K562 (cell line): ENCODE measurements around the gene PLIN5. TPM values are rescaled to one million over a fixed set of nuclear protein-coding genes. Genes with fewer than 3 reads are reported as not detected.

Experiments used
- ATAC-seq: fragments of 200-7000 bp; cut with Tn5 transposase; 3 replicates; pipeline ENCODE4 v1.9.1; 2020; ENCODE audit warnings: moderate library complexity
- BruUV-seq: library from RNA; stranded (reverse); fragments of 400-500 nt; replicated peaks from 2 replicates; lab custom pipeline; 2021; lab: Mats Ljungman, UMichigan
- CTCF ChIA-PET: fragments of 300-600 bp; formaldehyde crosslinking; extraction: SDS; loops from one replicate; lab custom pipeline; 2021; ENCODE audit warnings: low intra/inter-chr PET ratio; lab: Yijun Ruan, JAX
- POLR2A ChIA-PET: fragments of 300-600, 350-650 bp; sonication (Branson Sonifier 250); formaldehyde crosslinking; extraction: SDS; loops from one replicate; lab custom pipeline; 2021; ENCODE audit warnings: antibody characterized with exemption, inconsistent platforms; lab: Yijun Ruan, JAX
- DNase-seq, 4 experiments: peaks; one replicate each; pipeline versions ENCODE4 v3.0.0 to v3.0.0-alpha.2; 2011 to 2018; ENCODE audit warnings: low spot score in 3 of 4, mixed read lengths in 3 of 4; ENCODE audit errors: extremely low read depth in 1 of 4
- FAIRE-seq: peaks from 2 replicates; lab custom pipeline; 2011; peaks lifted over from hg19 to GRCh38; lab: Jason Lieb, UNC
- H2AFZ ChIP-seq: 2 replicates; pipeline ENCODE4 v1.6.0; 2011; ENCODE audit warnings: low read depth, low read length, control low read depth, inconsistent platforms
- H3K27ac ChIP-seq: fragments of 200-600 bp; 3 replicates; pipeline ENCODE4 v1.8.0; 2011; ENCODE audit warnings: low read depth, mild to moderate bottlenecking, control low read depth, inconsistent platforms, low read length, moderate library complexity, mixed read lengths; ENCODE audit errors: extremely low read depth
- H3K27me3 ChIP-seq, 2 experiments: fragments of 300-600 bp in 1 of 2; 2 replicates in 1 of 2; 3 replicates in 1 of 2; pipeline versions ENCODE4 v1.6.0 to v1.8.0; 2011; ENCODE audit warnings: inconsistent platforms in 2 of 2, low read length in 2 of 2, mild to moderate bottlenecking in 1 of 2, mixed read lengths in 1 of 2, moderate library complexity in 1 of 2; ENCODE audit not compliant: control insufficient read depth in 2 of 2, insufficient read depth in 2 of 2
- H3K36me3 ChIP-seq: fragments of 300-600 bp; 3 replicates; pipeline ENCODE4 v1.8.0; 2011; ENCODE audit warnings: mild to moderate bottlenecking, low read length, inconsistent platforms; ENCODE audit not compliant: control insufficient read depth, insufficient read depth
- H3K4me1 ChIP-seq, 2 experiments: fragments of 200-600 bp in 1 of 2; replicated peaks in 1 of 2; 2 replicates in 1 of 2; 3 replicates in 1 of 2; pipeline versions ENCODE4 v1.5.1 to v1.8.0; 2011; ENCODE audit warnings: inconsistent platforms in 2 of 2, low read length in 2 of 2, mild to moderate bottlenecking in 1 of 2, mixed read lengths in 1 of 2, moderate library complexity in 1 of 2; ENCODE audit not compliant: control insufficient read depth in 2 of 2, insufficient read depth in 2 of 2
- H3K4me2 ChIP-seq: 2 replicates; pipeline ENCODE4 v1.6.1; 2011; ENCODE audit warnings: low read length, control low read depth, inconsistent platforms, mixed read lengths; ENCODE audit not compliant: insufficient read depth
- H3K4me3 ChIP-seq: fragments of 200-600 bp; sonication (generic), shearing (Covaris generic); 2 replicates; pipeline ENCODE4 v1.5.1; 2016; ENCODE audit warnings: control low read depth, inconsistent platforms
- H3K79me2 ChIP-seq: fragments of 200-600 bp; 3 replicates; pipeline ENCODE4 v1.8.0; 2011; ENCODE audit warnings: low read length, inconsistent platforms; ENCODE audit not compliant: control insufficient read depth, insufficient read depth
- H3K9ac ChIP-seq, 2 experiments: 2 replicates each; pipeline versions ENCODE4 v1.6.0 to v1.6.1; 2011; ENCODE audit warnings: low read depth in 2 of 2, low read length in 2 of 2, control low read depth in 1 of 2, inconsistent platforms in 1 of 2, mild to moderate bottlenecking in 1 of 2, mixed read lengths in 1 of 2; ENCODE audit not compliant: insufficient read depth in 1 of 2
- H3K9me1 ChIP-seq: one replicate; pipeline ENCODE4 v1.6.0; 2011; ENCODE audit warnings: inconsistent platforms, mild to moderate bottlenecking, low read length, moderate library complexity; ENCODE audit not compliant: control insufficient read depth, insufficient read depth
- H3K9me3 ChIP-seq: replicated peaks from 2 replicates; pipeline ENCODE4 v1.5.1; 2011; ENCODE audit warnings: low read depth, low read length, inconsistent platforms; ENCODE audit not compliant: control insufficient read depth, insufficient read depth
- H4K20me1 ChIP-seq: replicated peaks from 2 replicates; pipeline ENCODE4 v1.6.1; 2011; ENCODE audit warnings: low read length, inconsistent platforms, mixed read lengths; ENCODE audit not compliant: control insufficient read depth, insufficient read depth
- ETV5 ChIP-seq: sonication (generic); formaldehyde crosslinking; IDR thresholded peaks from 2 replicates; pipeline ENCODE4 v1.4.0; 2020; ENCODE audit warnings: low read depth, mild to moderate bottlenecking, missing genetic modification reagents
- MAX ChIP-seq: sonication (generic); formaldehyde crosslinking; IDR thresholded peaks from 2 replicates; pipeline ENCODE4 v1.9.0; 2022; ENCODE audit warnings: mild to moderate bottlenecking, missing genetic modification reagents
- NELFE ChIP-seq: IDR thresholded peaks from 2 replicates; pipeline ENCODE4 v1.6.1; 2011; ENCODE audit warnings: mild to moderate bottlenecking; ENCODE audit not compliant: insufficient read depth, insufficient read length
- NFIX ChIP-seq: fragments of 250-450 bp; sonication (Bioruptor Pico); IDR thresholded peaks from 2 replicates; pipeline ENCODE4 v1.4.0; 2020; ENCODE audit warnings: low read depth, mild to moderate bottlenecking, moderate library complexity
- RBM22 ChIP-seq: fragments of 200-400 bp; formaldehyde crosslinking; IDR thresholded peaks from 2 replicates; pipeline ENCODE4 v1.6.1; 2018; ENCODE audit warnings: low read length, low read depth; ENCODE audit not compliant: poor library complexity, severe bottlenecking
- WGBS: fragments of 100-300 bp; shearing (Covaris generic); methylation state at CpG from one replicate; pipeline ENCODE4 v1.1.6; 2016; ENCODE audit warnings: low coverage, mixed read lengths; ENCODE audit not compliant: insufficient coverage; ENCODE audit errors: missing lambda C conversion rate; 5-methylcytosine and 5-hydroxymethylcytosine counted together
- in situ Hi-C: fragments of 300-500 bp; cut with MboI; formaldehyde crosslinking; loops from 4 replicates; pipeline ENCODE4 v1.15.0; 2018; ENCODE audit warnings: inconsistent platforms, mixed read lengths
- intact Hi-C: fragments of 100-400 bp; cut with micrococcal nuclease; formaldehyde crosslinking; loops from 2 replicates; pipeline ENCODE4 v1.14.2; 2022
- polyA plus RNA-seq, 8 experiments: library from polyadenylated mRNA; depleted of rRNA in 4 of 8; stranded (reverse) in 5 of 8; unstranded in 3 of 8; fragments of >200 nt; fragmentation: Nextera tagmentation in 2 of 8; fragmentation: Illumina TruSeq in 1 of 8; extraction: Ambion mirVana in 2 of 8; extraction: Trizol in 1 of 8; gene quantifications; 2 replicates each; pipeline versions ENCODE4 v1.2.1 to v1.2.3, GENCODE V29; 2011 to 2014; ENCODE audit warnings: inconsistent platforms in 1 of 8, missing spikeins in 1 of 8
- total RNA-seq, 7 experiments: library from RNA; depleted of rRNA in 6 of 7; stranded (reverse); fragments of >200 nt in 6 of 7; fragmentation: Illumina TruSeq in 2 of 7; extraction: Trizol in 2 of 7; gene quantifications; 2 replicates each; pipeline versions ENCODE4 v1.2.1 to v1.2.3, GENCODE V29; 2011 to 2021; ENCODE audit warnings: low replicate concordance in 1 of 7
- TF ChIP-seq, protein P1 (sequence below): sonication (generic); formaldehyde crosslinking; IDR thresholded peaks from 2 replicates; pipeline ENCODE4 v1.9.0; 2022; ENCODE audit warnings: mild to moderate bottlenecking, missing genetic modification reagents

PLIN5 gene
- total and polyA plus RNA-seq, 9 of the 15 experiments (the other 6 are each of a cell fraction or from before 2014, with no cell fraction given) = 0.04 to 1.3 (median 0.50) TPM

GRCh38 chr19:4550018-4550417 lies 15.0 kb upstream of the PLIN5 start:
- Histone ChIP-seq H2AFZ (no peak overlapping the region), H3K79me2 (no peaks in the 10 kb centered on the region), H3K9me1 (no peaks in the 10 kb centered on the region), H3K36me3 (no peaks in the 10 kb centered on the region), H3K9me3 (no peaks in the 10 kb centered on the region), H3K27me3 (no peaks in the 10 kb centered on the region), H3K4me3 (no peak overlapping the region), H4K20me1 (no peaks in the 10 kb centered on the region), H3K9ac (peak overlapping the region in 1 of 2 experiments; percentile 74; a peak in 1 of 4 replicates), H3K4me2 (no peak overlapping the region), H3K4me1 (peaks cover 0 to 34% of the 10 kb centered on the region in 2 experiments; a peak in 4 of 5 replicates), H3K27ac (no peak overlapping the region)
- ChIA-PET CTCF (no interaction called here), POLR2A (no interaction called here)
- in situ Hi-C loops (no loop called here), intact Hi-C loops (no loop called here)
- no TSS peak for BruUV-seq
- 61% methylated on average over 18 of the region's 18 CpGs for WGBS
- ATAC-seq (no peak), FAIRE-seq (no peak), DNase-seq (peak in 1 of 4 experiments; percentile 5)
- TF ChIP-seq ETV5 (no peak), NFIX (CRISPR knock-in tag) (no peak), RBM22 (no peak)

GRCh38 chr19:4548238-4548584 lies 13.2 kb upstream of the PLIN5 start:
- 61% methylated on average over 13 of the region's 14 CpGs for WGBS
- BruUV-seq = no TSS peak
- H3K4me3 ChIP-seq = no peak overlapping the region
- ATAC-seq = no peak
- no peak for FAIRE-seq
- in situ Hi-C loops (no loop called here), intact Hi-C loops (no loop called here)
- H4K20me1 ChIP-seq = no peaks in the 10 kb centered on the region
- H3K4me2 ChIP-seq = no peak overlapping the region
- H3K79me2 ChIP-seq = no peaks in the 10 kb centered on the region
- H3K36me3 ChIP-seq = no peaks in the 10 kb centered on the region
- POLR2A ChIA-PET = interaction anchor here (0.8 to 1.1 kb wide), 2 partner anchors 8 to 9 kb away, joined by 3 to 4 read pairs; no protein-coding TSS in a partner anchor
- no peak overlapping the region for H3K9ac ChIP-seq
- TF ChIP-seq NELFE (no peak), MAX (CRISPR knock-in tag) (peak; percentile 33; the same call in 1 of the 2 replicates)
- TF ChIP-seq, protein P1, sequence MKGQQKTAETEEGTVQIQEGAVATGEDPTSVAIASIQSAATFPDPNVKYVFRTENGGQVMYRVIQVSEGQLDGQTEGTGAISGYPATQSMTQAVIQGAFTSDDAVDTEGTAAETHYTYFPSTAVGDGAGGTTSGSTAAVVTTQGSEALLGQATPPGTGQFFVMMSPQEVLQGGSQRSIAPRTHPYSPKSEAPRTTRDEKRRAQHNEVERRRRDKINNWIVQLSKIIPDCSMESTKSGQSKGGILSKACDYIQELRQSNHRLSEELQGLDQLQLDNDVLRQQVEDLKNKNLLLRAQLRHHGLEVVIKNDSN (CRISPR knock-in tag) = 0 out of 2 replicates have a peak, but pooled peaks have one; percentile 15
- H3K27ac ChIP-seq = no peak overlapping the region
- no peaks in the 10 kb centered on the region for H3K9me3 ChIP-seq
- peaks cover 0 to 36% of the 10 kb centered on the region in 2 experiments; a peak in 4 of 5 replicates for H3K4me1 ChIP-seq
- H3K9me1 ChIP-seq = no peaks in the 10 kb centered on the region
- CTCF ChIA-PET = no interaction called here
- no peaks in the 10 kb centered on the region for H3K27me3 ChIP-seq
- no peak for DNase-seq
- no peak overlapping the region for H2AFZ ChIP-seq
